Right kidney (tissue), 1 donor: Measurements from ENCODE around the gene GALT.
A peak's percentile ranks its signal among the peaks of the same experiment; 100 is the strongest.
"Not testable (repeated sequence)": the region's sequence is repeated elsewhere in the genome, so short reads cannot be mapped to it uniquely, and the experiment has no call there.

ENCODE experiments used
- DNase-seq: peaks from one replicate; pipeline ENCODE4 v3.0.0-alpha.2; 2016

Gene GALT

GRCh38 chr9:34624475-34625185, 21.8 kb upstream of the GALT start:
- peak; percentile 62 for DNase-seq

- DNase-seq = no peak
Measured at GRCh38 chr9:34625186-34625486, 21.3 kb upstream of the GALT start.

- DNase-seq = no peak
Measured at GRCh38 chr9:34627716-34628655, 18.5 kb upstream of the GALT start.

DNA sequence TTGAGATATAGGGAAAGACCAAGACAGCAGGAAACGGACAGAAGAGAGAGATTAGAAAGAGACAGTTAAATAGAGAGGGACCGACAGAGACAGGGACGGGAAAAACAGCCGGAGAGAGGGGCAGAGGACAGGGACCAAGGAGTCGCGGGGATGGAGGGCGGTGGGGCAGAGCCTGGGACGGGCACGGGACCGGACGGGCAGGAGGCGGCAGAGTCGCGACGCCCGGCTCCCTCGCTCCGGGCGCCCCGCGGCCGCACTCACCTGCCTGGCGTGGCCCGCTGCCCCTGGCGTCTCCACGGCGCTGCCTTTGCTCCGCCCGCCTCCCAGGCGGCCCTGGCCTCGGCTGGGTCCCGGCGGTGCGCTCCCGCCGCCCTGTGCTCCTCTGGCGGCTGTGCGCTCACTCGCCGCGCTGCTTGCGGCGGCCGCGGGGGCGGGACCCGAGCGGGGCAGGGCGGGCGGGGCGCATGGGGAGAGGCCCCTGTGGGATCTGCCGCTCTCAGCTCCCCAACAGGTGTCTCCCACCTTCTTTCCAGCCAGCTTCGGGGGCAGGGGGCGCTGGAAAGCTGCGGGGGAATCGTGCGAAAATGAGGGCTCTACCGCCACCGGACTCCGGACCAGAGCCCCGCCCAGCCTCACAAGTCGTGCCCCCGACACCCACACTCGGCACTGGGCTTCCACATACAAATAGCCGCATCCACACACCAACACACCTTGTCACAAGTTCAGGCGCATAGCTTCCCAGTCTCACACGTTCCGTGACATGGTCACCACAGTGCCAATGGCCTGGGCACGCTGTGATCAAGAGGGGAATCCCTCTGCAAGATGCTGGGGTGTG, 17.6 kb upstream of the GALT start, which contains the start of gene ARID3C:
TSS of gene ARID3C (minus strand) at position 411 of the 835 bp plus-strand sequence. CDS start 1,052 bp downstream, outside the sequence.
- DNase-seq = peak; percentile 46

DNA sequence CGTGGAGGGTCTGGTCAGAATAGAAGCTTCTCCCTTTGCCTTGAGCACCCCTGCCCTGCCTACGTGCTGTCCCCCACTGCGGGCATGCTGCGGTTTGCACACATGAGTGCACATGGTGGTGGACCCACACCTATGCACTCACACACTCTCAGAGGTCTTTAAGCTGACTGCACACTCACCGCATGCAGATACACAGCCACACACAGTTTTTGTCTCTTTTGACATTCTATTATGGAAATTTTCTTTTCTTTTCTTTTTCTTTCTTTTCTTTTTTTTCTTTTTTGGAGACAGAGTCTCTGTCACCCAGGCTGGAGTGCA, 17.0 kb upstream of the GALT start:
- DNase-seq = no peak

DNA sequence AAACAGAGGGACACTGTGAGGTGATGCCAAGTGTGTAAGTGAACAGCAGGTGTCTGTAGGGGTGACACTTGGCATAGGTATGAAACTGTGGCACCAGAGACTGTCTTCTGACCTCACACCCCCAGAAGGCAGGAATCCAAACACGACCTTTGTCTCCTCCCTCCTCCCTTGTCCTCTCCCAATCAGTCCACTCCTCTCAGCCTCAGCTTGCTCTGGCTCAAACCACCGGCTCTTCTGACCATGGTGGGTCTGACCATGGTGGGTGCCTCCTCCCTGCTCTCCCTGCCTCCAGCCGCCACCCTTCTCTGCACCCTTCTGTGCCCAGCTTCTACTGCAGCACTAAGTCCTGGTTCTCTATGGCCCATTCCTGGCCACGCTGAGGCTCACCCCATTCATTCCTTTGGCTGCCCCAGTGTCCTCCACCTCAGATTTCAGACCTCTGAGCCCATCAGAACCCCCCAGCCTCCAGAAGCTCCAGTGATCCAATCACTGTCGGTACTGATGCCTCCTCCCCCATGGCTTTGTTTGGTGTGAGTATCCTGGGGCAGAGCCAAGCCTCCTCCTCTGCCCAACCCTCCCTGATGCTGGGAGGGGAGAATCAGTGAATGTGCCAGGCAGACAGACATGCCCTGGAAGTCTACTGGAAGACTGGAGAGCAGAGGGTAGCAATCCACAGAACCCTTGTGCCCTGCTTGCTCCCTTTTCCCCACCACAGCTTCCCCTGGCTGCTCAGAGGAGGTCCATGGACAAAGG, 15.9 kb upstream of the GALT start:
- DNase-seq = no peak

DNA sequence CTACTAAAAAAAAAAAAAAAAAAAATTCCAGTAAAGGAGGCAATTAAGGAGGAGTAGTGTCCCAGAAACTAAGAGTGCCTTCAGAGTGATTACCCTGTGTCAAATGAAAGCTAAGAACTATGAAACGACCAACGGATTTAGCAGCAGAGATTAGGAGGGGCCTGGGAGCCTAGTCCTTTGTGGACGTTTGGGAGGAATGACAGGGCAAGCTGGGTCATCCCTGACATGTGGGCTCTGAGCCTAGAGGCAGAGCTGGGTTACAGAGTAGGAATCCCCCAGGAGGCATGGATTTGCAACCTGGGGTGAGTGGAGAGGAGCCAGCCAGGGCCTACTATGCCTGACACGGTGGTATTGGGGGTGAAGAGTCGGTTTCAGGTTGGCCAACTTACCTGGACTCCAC, 13.3 kb upstream of the GALT start:
- DNase-seq = no peak

DNA sequence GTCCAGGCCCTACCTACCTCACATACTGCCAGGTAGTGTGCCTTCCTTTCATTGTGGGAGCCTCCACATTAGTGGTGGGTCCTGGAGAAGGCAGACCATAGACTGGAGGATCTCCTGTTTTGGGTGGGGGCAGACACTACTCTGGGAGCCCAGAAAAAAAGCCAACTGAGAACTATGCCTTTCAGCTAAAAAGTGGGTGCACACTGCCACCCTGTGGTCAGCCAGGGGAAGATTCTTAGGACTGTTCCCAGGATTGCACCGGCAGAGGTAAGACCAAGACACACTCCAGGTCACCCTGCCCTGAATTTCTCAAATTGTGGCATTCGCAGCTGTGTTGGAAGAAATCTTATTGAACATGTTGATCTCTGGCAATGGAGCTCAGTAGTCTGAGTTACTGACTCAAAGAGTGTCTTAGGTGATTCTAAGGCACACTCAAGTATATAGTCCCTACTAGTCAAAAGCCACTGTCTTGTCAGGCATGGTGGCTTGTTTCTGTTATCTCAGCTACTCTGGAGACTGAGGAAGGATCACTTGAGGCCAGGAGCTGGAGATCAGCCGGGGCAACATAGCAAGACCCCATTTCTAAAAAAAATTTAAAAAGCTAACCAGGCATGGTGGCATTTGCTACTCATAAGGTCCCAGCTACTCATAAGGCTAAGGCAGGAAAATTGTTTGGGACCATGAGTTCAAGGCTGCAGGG, 12.5 kb upstream of the GALT start:
- peak; percentile 53 for DNase-seq

- no peak for DNase-seq
Measured at GRCh38 chr9:34634551-34635248, 11.8 kb upstream of the GALT start.

- no peak for DNase-seq
Measured at GRCh38 chr9:34635556-34635955, 10.9 kb upstream of the GALT start.

- DNase-seq = no peak
Measured at GRCh38 chr9:34636791-34637355, 9.6 kb upstream of the GALT start.

DNA sequence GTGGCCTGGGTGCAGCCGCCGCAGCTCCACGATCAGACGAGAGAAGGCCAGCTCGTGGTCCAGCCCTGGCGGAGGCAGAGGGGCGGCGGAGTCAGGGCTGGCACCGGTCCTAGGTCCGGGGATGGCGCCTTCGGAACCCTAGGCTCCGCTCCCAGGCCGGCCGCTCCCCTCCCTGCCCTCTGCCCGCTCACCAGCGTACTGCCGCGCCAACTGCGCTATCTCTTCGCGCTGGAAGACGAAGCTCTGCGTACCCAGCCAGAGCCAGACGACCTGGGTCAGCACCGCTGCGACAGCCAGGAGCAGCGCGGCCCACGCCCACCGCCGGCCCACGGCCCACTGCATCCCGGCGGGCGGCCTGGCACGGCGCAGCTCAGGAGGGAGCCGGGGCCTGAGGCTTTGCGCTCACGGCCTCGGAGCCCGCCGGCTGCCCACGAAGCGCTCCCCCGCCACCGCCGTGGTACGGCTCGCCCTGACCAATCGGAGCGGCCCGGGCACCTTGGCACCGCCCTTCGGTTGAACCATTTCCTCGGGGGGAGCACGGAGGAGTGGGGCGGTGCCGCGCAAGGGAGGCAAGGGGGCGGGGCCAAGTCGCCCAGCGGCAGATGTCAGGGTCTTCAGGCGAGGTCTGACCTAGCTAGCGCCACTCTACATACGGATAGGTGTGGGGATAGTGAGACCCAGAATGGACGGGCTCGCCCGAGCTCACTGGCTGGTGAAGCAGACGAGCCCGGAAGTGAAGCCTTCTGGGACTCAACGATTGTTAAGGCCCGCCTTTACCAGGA, 8.9 kb upstream of the GALT start, which contains the start of gene SIGMAR1:
TSS of gene SIGMAR1 (minus strand) at position 432 of the 782 bp plus-strand sequence. CDS start at position 342, 90 bp downstream.
- peak; percentile 96 for DNase-seq

- no peak for DNase-seq
Measured at GRCh38 chr9:34638138-34638445, 8.4 kb upstream of the GALT start.

DNA sequence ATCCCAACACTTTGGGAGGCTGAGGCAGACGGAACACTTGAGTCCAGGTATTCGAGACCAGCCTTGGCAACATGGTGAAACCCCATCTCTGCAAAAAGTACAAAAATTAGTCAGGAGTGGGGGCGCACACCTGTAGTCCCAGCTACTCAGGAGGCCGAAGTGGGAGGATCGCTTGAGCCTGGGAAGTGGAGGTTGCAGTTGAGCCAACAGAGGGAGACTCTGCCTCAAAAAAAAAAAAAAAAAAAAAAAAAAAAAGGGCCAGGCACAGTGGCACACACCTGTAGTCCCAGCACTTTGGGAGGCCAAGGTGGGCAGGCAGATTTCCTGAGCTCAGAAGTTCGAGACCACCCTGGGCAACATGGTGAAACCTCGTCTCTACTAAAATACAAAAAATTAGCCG, 7.2 kb upstream of the GALT start:
- not testable (repeated sequence) for DNase-seq

GRCh38 chr9:34642679-34643078, 3.8 kb upstream of the GALT start:
- DNase-seq = no peak

DNA sequence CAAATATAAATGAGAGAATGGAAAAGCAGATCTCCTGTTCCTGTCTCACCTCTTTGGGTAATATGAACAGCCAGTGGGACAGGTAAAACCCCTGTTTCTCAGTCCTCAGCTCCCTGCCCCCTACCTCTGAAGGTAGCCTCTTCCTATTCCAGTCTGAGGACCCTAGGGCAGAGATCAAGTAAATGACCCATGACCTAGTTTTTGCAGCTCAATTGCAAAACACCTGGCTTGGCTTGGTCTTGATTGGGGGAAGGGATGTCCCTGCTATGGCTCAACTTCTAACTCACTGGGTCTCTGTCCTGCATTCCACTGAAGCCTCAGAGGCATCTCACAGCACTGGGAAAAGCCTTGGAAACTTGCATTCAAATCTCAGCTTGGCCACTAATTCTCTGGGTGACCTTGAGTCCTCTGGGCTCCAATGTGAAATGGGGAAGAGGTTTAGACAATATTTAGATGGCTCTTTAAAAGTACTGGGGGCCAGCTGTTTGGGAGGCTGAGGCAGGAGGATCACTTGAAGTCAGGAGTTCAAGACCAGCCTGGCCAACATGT, 1.6 kb upstream of the GALT start:
- DNase-seq = no peak

GRCh38 chr9:34647084-34647403, 569 bp downstream of the GALT start:
- no peak for DNase-seq

DNA sequence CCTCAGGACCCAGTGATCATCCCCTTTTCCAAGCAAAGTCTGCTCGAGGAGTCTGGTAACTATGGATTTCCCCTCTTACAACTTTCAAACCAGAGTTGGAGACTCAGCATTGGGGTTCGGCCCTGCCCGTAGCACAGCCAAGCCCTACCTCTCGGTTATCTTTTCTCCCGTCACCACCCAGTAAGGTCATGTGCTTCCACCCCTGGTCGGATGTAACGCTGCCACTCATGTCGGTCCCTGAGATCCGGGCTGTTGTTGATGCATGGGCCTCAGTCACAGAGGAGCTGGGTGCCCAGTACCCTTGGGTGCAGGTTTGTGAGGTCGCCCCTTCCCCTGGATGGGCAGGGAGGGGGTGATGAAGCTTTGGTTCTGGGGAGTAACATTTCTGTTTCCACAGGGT, 1.2 kb downstream of the GALT start:
- no peak for DNase-seq

- no peak for DNase-seq
Measured at GRCh38 chr9:34648673-34649072, 2.2 kb downstream of the GALT start.

- DNase-seq = no peak
Measured at GRCh38 chr9:34650816-34651215, 4.3 kb downstream of the GALT start.
